ENCODE results near the gene KIF26B. TPM values are rescaled to one million over a fixed set of nuclear protein-coding genes. Genes with fewer than 3 reads are reported as not detected.

The KIF26B gene
- total and polyA plus RNA-seq, 10 of the 15 experiments (the other 5 are each of a cell fraction or from before 2014, with no cell fraction given), result 0.35 to 11.6 (median 2.2) TPM

GRCh38 chr1:245188403-245188802, 33.6 kb downstream of the KIF26B start:
- no peak for DNase-seq (ENCODE audit: low read depth, low spot score)
- intact Hi-C loops (cut with micrococcal nuclease; ENCODE audit: unreplicated experiment), result no loop called here
- Histone ChIP-seq H3K4me2 (ENCODE audit: control insufficient read depth, insufficient read depth) (no peak overlapping the region), H3K79me2 (ENCODE audit: control insufficient read depth, insufficient read depth, low read length) (no peaks in the 10 kb centered on the region), H3K27ac (ENCODE audit: control insufficient read depth, insufficient read depth) (no peak overlapping the region), H2AFZ (ENCODE audit: control insufficient read depth, low read depth, low read length) (no peak overlapping the region), H4K20me1 (ENCODE audit: control insufficient read depth, insufficient read depth) (no peaks in the 10 kb centered on the region), H3K27me3 (replicated peaks in 1 of 2; ENCODE audit: control insufficient read depth in 2 of 2, insufficient read depth in 2 of 2, low read length in 1 of 2) (no peaks in the 10 kb centered on the region), H3K36me3 (ENCODE audit: control insufficient read depth in 2 of 2, insufficient read depth in 2 of 2, low read length in 1 of 2) (no peaks in the 10 kb centered on the region), H3K9ac (ENCODE audit: control insufficient read depth, insufficient read depth, low read length) (no peak overlapping the region), H3K4me3 (no peak overlapping the region), H3K4me1 (ENCODE audit: control insufficient read depth, insufficient read depth, low read length) (no peaks in the 10 kb centered on the region), H3K9me3 (replicated peaks; ENCODE audit: control insufficient read depth, insufficient read depth, low read length) (no peaks in the 10 kb centered on the region; the same call in 1 of the 3 replicates)
- POLR2A ChIA-PET, result no interaction called here
- WGBS (ENCODE audit: insufficient coverage, insufficient replicate concordance, low lambda C conversion rate, missing lambda C conversion rate), result 4% methylated on average over 4 of the region's 4 CpGs
- SMC1A ChIA-PET (ENCODE audit: uncharacterized antibody, unreplicated experiment), result no interaction called here
- RAD21 ChIA-PET (ENCODE audit: unreplicated experiment), result no interaction called here
- in situ Hi-C loops (cut with MboI), result no loop called here
- no peak for ATAC-seq
- no TSS peak for BruUV-seq (replicated peaks)
- CTCF ChIA-PET, result interaction anchor here (0.6 kb wide), 1 partner anchor 14 kb away, joined by 3 read pairs; no protein-coding TSS in a partner anchor
- no peak for FAIRE-seq
- TF ChIP-seq SIX5 (IDR thresholded peaks at IDR 0.05; ENCODE audit: low read depth, low read length, severe bottlenecking) (no peak), RB1 (IDR thresholded peaks at IDR 0.05; ENCODE audit: borderline replicate concordance) (no peak), SPI1 (IDR thresholded peaks at IDR 0.05; ENCODE audit: borderline replicate concordance, insufficient read depth, low read depth, low read length) (no peak), MTA3 (IDR thresholded peaks at IDR 0.05; ENCODE audit: borderline replicate concordance, low read length) (no peak), ZNF207 (IDR thresholded peaks at IDR 0.05; ENCODE audit: borderline replicate concordance) (no peak), MYB (IDR thresholded peaks at IDR 0.05; ENCODE audit: borderline replicate concordance, low read depth, low read length) (no peak), RCOR1 (conservative IDR thresholded peaks at IDR 0.05; ENCODE audit: low read depth, low read length) (no peak), SREBF2 (IDR thresholded peaks at IDR 0.05; ENCODE audit: low read length) (no peak), RFX5 (IDR thresholded peaks at IDR 0.05; ENCODE audit: low read depth, low read length) (no peak), SIN3A (IDR thresholded peaks at IDR 0.05; ENCODE audit: low read depth, low read length) (no peak)
- TF ChIP-seq, protein P1, sequence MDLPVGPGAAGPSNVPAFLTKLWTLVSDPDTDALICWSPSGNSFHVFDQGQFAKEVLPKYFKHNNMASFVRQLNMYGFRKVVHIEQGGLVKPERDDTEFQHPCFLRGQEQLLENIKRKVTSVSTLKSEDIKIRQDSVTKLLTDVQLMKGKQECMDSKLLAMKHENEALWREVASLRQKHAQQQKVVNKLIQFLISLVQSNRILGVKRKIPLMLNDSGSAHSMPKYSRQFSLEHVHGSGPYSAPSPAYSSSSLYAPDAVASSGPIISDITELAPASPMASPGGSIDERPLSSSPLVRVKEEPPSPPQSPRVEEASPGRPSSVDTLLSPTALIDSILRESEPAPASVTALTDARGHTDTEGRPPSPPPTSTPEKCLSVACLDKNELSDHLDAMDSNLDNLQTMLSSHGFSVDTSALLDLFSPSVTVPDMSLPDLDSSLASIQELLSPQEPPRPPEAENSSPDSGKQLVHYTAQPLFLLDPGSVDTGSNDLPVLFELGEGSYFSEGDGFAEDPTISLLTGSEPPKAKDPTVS (IDR thresholded peaks at IDR 0.05; ENCODE audit: low read depth, low read length), result no peak
- TF ChIP-seq, protein P2, sequence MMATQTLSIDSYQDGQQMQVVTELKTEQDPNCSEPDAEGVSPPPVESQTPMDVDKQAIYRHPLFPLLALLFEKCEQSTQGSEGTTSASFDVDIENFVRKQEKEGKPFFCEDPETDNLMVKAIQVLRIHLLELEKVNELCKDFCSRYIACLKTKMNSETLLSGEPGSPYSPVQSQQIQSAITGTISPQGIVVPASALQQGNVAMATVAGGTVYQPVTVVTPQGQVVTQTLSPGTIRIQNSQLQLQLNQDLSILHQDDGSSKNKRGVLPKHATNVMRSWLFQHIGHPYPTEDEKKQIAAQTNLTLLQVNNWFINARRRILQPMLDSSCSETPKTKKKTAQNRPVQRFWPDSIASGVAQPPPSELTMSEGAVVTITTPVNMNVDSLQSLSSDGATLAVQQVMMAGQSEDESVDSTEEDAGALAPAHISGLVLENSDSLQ (IDR thresholded peaks at IDR 0.05), result no peak
- TF ChIP-seq, protein P3, sequence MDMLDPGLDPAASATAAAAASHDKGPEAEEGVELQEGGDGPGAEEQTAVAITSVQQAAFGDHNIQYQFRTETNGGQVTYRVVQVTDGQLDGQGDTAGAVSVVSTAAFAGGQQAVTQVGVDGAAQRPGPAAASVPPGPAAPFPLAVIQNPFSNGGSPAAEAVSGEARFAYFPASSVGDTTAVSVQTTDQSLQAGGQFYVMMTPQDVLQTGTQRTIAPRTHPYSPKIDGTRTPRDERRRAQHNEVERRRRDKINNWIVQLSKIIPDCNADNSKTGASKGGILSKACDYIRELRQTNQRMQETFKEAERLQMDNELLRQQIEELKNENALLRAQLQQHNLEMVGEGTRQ (IDR thresholded peaks at IDR 0.05; ENCODE audit: borderline replicate concordance, low read depth, low read length), result no peak
- TF ChIP-seq, protein P4, sequence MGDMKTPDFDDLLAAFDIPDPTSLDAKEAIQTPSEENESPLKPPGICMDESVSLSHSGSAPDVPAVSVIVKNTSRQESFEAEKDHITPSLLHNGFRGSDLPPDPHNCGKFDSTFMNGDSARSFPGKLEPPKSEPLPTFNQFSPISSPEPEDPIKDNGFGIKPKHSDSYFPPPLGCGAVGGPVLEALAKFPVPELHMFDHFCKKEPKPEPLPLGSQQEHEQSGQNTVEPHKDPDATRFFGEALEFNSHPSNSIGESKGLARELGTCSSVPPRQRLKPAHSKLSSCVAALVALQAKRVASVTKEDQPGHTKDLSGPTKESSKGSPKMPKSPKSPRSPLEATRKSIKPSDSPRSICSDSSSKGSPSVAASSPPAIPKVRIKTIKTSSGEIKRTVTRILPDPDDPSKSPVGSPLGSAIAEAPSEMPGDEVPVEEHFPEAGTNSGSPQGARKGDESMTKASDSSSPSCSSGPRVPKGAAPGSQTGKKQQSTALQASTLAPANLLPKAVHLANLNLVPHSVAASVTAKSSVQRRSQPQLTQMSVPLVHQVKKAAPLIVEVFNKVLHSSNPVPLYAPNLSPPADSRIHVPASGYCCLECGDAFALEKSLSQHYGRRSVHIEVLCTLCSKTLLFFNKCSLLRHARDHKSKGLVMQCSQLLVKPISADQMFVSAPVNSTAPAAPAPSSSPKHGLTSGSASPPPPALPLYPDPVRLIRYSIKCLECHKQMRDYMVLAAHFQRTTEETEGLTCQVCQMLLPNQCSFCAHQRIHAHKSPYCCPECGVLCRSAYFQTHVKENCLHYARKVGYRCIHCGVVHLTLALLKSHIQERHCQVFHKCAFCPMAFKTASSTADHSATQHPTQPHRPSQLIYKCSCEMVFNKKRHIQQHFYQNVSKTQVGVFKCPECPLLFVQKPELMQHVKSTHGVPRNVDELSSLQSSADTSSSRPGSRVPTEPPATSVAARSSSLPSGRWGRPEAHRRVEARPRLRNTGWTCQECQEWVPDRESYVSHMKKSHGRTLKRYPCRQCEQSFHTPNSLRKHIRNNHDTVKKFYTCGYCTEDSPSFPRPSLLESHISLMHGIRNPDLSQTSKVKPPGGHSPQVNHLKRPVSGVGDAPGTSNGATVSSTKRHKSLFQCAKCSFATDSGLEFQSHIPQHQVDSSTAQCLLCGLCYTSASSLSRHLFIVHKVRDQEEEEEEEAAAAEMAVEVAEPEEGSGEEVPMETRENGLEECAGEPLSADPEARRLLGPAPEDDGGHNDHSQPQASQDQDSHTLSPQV (IDR thresholded peaks at IDR 0.05), result no peak
- TF ChIP-seq, protein P5, sequence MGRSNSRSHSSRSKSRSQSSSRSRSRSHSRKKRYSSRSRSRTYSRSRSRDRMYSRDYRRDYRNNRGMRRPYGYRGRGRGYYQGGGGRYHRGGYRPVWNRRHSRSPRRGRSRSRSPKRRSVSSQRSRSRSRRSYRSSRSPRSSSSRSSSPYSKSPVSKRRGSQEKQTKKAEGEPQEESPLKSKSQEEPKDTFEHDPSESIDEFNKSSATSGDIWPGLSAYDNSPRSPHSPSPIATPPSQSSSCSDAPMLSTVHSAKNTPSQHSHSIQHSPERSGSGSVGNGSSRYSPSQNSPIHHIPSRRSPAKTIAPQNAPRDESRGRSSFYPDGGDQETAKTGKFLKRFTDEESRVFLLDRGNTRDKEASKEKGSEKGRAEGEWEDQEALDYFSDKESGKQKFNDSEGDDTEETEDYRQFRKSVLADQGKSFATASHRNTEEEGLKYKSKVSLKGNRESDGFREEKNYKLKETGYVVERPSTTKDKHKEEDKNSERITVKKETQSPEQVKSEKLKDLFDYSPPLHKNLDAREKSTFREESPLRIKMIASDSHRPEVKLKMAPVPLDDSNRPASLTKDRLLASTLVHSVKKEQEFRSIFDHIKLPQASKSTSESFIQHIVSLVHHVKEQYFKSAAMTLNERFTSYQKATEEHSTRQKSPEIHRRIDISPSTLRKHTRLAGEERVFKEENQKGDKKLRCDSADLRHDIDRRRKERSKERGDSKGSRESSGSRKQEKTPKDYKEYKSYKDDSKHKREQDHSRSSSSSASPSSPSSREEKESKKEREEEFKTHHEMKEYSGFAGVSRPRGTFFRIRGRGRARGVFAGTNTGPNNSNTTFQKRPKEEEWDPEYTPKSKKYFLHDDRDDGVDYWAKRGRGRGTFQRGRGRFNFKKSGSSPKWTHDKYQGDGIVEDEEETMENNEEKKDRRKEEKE (IDR thresholded peaks at IDR 0.05), result no peak
